SK-N-SH treated with all-trans-retinoic acid at 6 μM for 48 hours (cell line): ENCODE data around the gene CD4.

Experiments
- ATAC-seq: fragments of 200-7000 bp; cut with Tn5 transposase; 3 replicates; pipeline ENCODE4 v1.9.1; 2020; ENCODE audit warnings: mild to moderate bottlenecking, moderate library complexity
- ARNTL ChIP-seq: fragments of 450-650 bp; formaldehyde crosslinking; IDR thresholded peaks from 2 replicates; pipeline ENCODE4 v1.5.0; 2020; ENCODE audit warnings: low read depth, mild to moderate bottlenecking, moderate library complexity, borderline replicate concordance
- BACH2 ChIP-seq: fragments of 250-450 bp; sonication (Bioruptor Pico); IDR thresholded peaks from 2 replicates; pipeline ENCODE4 v1.9.0; 2021; ENCODE audit warnings: mild to moderate bottlenecking, borderline replicate concordance
- CREB5 ChIP-seq: fragments of 250-450 bp; sonication (Bioruptor Pico); IDR thresholded peaks from 2 replicates; pipeline ENCODE4 v1.5.1; 2020; ENCODE audit warnings: low read depth, mild to moderate bottlenecking, moderate library complexity
- CSDC2 ChIP-seq: fragments of 250-450 bp; sonication (Bioruptor Pico); IDR thresholded peaks from 2 replicates; pipeline ENCODE4 v1.5.0; 2020; ENCODE audit warnings: mild to moderate bottlenecking, moderate library complexity
- CSRNP3 ChIP-seq: fragments of 250-450 bp; sonication (Bioruptor Pico); IDR thresholded peaks from 2 replicates; pipeline ENCODE4 v1.5.1; 2021; ENCODE audit warnings: mild to moderate bottlenecking, moderate library complexity
- ESRRG ChIP-seq: fragments of 250-450 bp; sonication (Bioruptor Pico); IDR thresholded peaks from 2 replicates; pipeline ENCODE4 v1.6.1; 2021; ENCODE audit warnings: mild to moderate bottlenecking
- ISL1 ChIP-seq: fragments of 250-450 bp; sonication (Bioruptor Pico); IDR thresholded peaks from 2 replicates; pipeline ENCODE4 v2.1.2; 2022; ENCODE audit warnings: mild to moderate bottlenecking, moderate library complexity
- OSR1 ChIP-seq: fragments of 250-450 bp; sonication (Bioruptor Pico); IDR thresholded peaks from 2 replicates; pipeline ENCODE4 v1.8.0; 2022; ENCODE audit warnings: moderate library complexity, mild to moderate bottlenecking, inconsistent platforms
- POU6F1 ChIP-seq: fragments of 250-450 bp; sonication (Bioruptor Pico); IDR thresholded peaks from 2 replicates; pipeline ENCODE4 v1.8.0; 2021; ENCODE audit warnings: low read depth, mild to moderate bottlenecking, moderate library complexity, borderline replicate concordance
- RARB ChIP-seq: fragments of 250-450 bp; sonication (Bioruptor Pico); IDR thresholded peaks from 2 replicates; pipeline ENCODE4 v1.8.0; 2021; ENCODE audit warnings: mild to moderate bottlenecking, moderate library complexity
- SNAI2 ChIP-seq: fragments of 250-450 bp; sonication (Bioruptor Pico); IDR thresholded peaks from 2 replicates; pipeline ENCODE4 v1.5.0; 2020; ENCODE audit warnings: mild to moderate bottlenecking, moderate library complexity
- TCF4 ChIP-seq: fragments of 250-450 bp; sonication (Bioruptor Pico); IDR thresholded peaks from 2 replicates; pipeline ENCODE4 v1.8.0; 2021; ENCODE audit warnings: mild to moderate bottlenecking, moderate library complexity, borderline replicate concordance
- TOX ChIP-seq: fragments of 250-450 bp; sonication (Bioruptor Pico); IDR thresholded peaks from 2 replicates; pipeline ENCODE4 v1.8.0; 2021; ENCODE audit warnings: mild to moderate bottlenecking, moderate library complexity, borderline replicate concordance
- TSHZ2 ChIP-seq: fragments of 250-450 bp; sonication (Bioruptor Pico); IDR thresholded peaks from 2 replicates; pipeline ENCODE4 v1.5.0; 2020; ENCODE audit warnings: mild to moderate bottlenecking, moderate library complexity
- ZC3H10 ChIP-seq: fragments of 250-450 bp; sonication (Bioruptor Pico); IDR thresholded peaks from 2 replicates; pipeline ENCODE4 v1.5.1; 2021; ENCODE audit warnings: mild to moderate bottlenecking, moderate library complexity
- ZFP3 ChIP-seq: fragments of 250-450 bp; sonication (Bioruptor Pico); IDR thresholded peaks from 2 replicates; pipeline ENCODE4 v1.5.0; 2020; ENCODE audit warnings: mild to moderate bottlenecking, moderate library complexity
- ZFP30 ChIP-seq: fragments of 450-650 bp; formaldehyde crosslinking; IDR thresholded peaks from 2 replicates; pipeline ENCODE4 v1.5.0; 2022; ENCODE audit warnings: mild to moderate bottlenecking, moderate library complexity
- ZNF565 ChIP-seq: fragments of 450-650 bp; formaldehyde crosslinking; conservative IDR thresholded peaks from 2 replicates; pipeline ENCODE4 v1.5.0; 2020; ENCODE audit warnings: low read depth, mild to moderate bottlenecking, moderate library complexity
- ZNF70 ChIP-seq: fragments of 450-650 bp; formaldehyde crosslinking; IDR thresholded peaks from 2 replicates; pipeline ENCODE4 v1.5.0; 2020; ENCODE audit warnings: mild to moderate bottlenecking, moderate library complexity
- ZNF8 ChIP-seq: fragments of 450-650 bp; formaldehyde crosslinking; IDR thresholded peaks from 2 replicates; pipeline ENCODE4 v1.5.0; 2020; ENCODE audit warnings: mild to moderate bottlenecking, moderate library complexity

Gene CD4

GRCh38 chr12:6780573-6780972 is 8.8 kb upstream of the CD4 start (continued):
- no peak for TF ChIP-seq BACH2 (CRISPR knock-in tag)
- TF ChIP-seq OSR1 (CRISPR knock-in tag): no peak
- TF ChIP-seq ZNF70: no peak
- TF ChIP-seq RARB (CRISPR knock-in tag): no peak
- no peak for TF ChIP-seq ZNF565 (CRISPR knock-in tag)

GRCh38 chr12:6782119-6782518 is 7.2 kb upstream of the CD4 start:
- ATAC-seq: no peak
- TF ChIP-seq POU6F1 (CRISPR knock-in tag) (no peak), ZNF70 (no peak), CREB5 (CRISPR knock-in tag) (no peak)

GRCh38 chr12:6782850-6783566 is 6.3 kb upstream of the CD4 start:
- TF ChIP-seq ARNTL: no peak
- TF ChIP-seq ESRRG: no peak
- no peak for TF ChIP-seq ZC3H10 (CRISPR knock-in tag)
- TF ChIP-seq CREB5 (CRISPR knock-in tag): no peak
- no peak for TF ChIP-seq OSR1 (CRISPR knock-in tag)
- TF ChIP-seq ZFP30 (CRISPR knock-in tag): no peak
- no peak for TF ChIP-seq TCF4 (CRISPR knock-in tag)
- no peak for TF ChIP-seq CSDC2 (CRISPR knock-in tag)
- TF ChIP-seq ZFP3 (CRISPR knock-in tag): no peak
- TF ChIP-seq, all 23 proteins: peak for 0
- no peak for ATAC-seq

GRCh38 chr12:6783828-6784227 is 5.5 kb upstream of the CD4 start:
- no peak for ATAC-seq

GRCh38 chr12:6784296-6784695 is 5.0 kb upstream of the CD4 start:
- no peak for TF ChIP-seq ZNF70
- no peak for TF ChIP-seq CREB5 (CRISPR knock-in tag)
- TF ChIP-seq POU6F1 (CRISPR knock-in tag): no peak
- no peak for TF ChIP-seq CSDC2 (CRISPR knock-in tag)
- TF ChIP-seq BACH2 (CRISPR knock-in tag): no peak
- TF ChIP-seq TSHZ2: no peak
- TF ChIP-seq ISL1 (CRISPR knock-in tag): no peak
- TF ChIP-seq RARB (CRISPR knock-in tag): no peak
- no peak for TF ChIP-seq ZFP3 (CRISPR knock-in tag)
- no peak for TF ChIP-seq ZNF565 (CRISPR knock-in tag)
- no peak for TF ChIP-seq TCF4 (CRISPR knock-in tag)
- TF ChIP-seq TOX: no peak
- no peak for TF ChIP-seq ARNTL
- no peak for TF ChIP-seq ZFP30 (CRISPR knock-in tag)
- no peak for TF ChIP-seq CSRNP3
- TF ChIP-seq OSR1 (CRISPR knock-in tag): no peak
- TF ChIP-seq SNAI2 (CRISPR knock-in tag): no peak
- ATAC-seq: no peak

More at GRCh38 chr12:6783828-6784227, 5.5 kb upstream of the CD4 start:
- TF ChIP-seq ARNTL (no peak), ZNF8 (no peak)
